Measurements from ENCODE around the gene SIGLEC15.

Gene SIGLEC15

GRCh38 chr18:45874491-45875184 lies 49.2 kb downstream of the SIGLEC15 start:
- DNase-seq (ENCODE audit: low read depth in 1 of 2, low spot score in 1 of 2) = no peak

GRCh38 chr18:45876161-45876560 lies 50.7 kb downstream of the SIGLEC15 start:
- no peak for DNase-seq (ENCODE audit: low read depth in 1 of 2, low spot score in 1 of 2)
- H3K27ac ChIP-seq (replicated peaks) = no peak overlapping the region
- no peaks in the 10 kb centered on the region for H3K27me3 ChIP-seq (ENCODE audit: insufficient read depth, poor library complexity, severe bottlenecking)
- H3K4me3 ChIP-seq (replicated peaks; ENCODE audit: insufficient read depth, low read length) = no peak overlapping the region
- TF ChIP-seq GABPA (IDR thresholded peaks at IDR 0.05; ENCODE audit: low read depth) = no peak
- no peak for TF ChIP-seq REST (IDR thresholded peaks at IDR 0.05; ENCODE audit: insufficient replicate concordance, low read depth)
- TF ChIP-seq CTCF (IDR thresholded peaks at IDR 0.05; ENCODE audit: insufficient read depth, low read length) = no peak
- no peak for TF ChIP-seq SPI1 (IDR thresholded peaks at IDR 0.05; ENCODE audit: borderline replicate concordance, low read depth)
- TF ChIP-seq POLR2AphosphoS5 (IDR thresholded peaks at IDR 0.05; ENCODE audit: low read depth) = no peak

More at GRCh38 chr18:45874491-45875184, 49.2 kb downstream of the SIGLEC15 start:
- H3K27ac ChIP-seq (replicated peaks) = no peak overlapping the region
- TF ChIP-seq POLR2AphosphoS5 (IDR thresholded peaks at IDR 0.05; ENCODE audit: low read depth) (no peak), GABPA (IDR thresholded peaks at IDR 0.05; ENCODE audit: low read depth) (no peak), SPI1 (IDR thresholded peaks at IDR 0.05; ENCODE audit: borderline replicate concordance, low read depth) (no peak), REST (IDR thresholded peaks at IDR 0.05; ENCODE audit: insufficient replicate concordance, low read depth) (no peak), CTCF (IDR thresholded peaks at IDR 0.05; ENCODE audit: insufficient read depth, low read length) (no peak)
- no peaks in the 10 kb centered on the region for H3K27me3 ChIP-seq (ENCODE audit: insufficient read depth, poor library complexity, severe bottlenecking)
- no peak overlapping the region for H3K4me3 ChIP-seq (replicated peaks; ENCODE audit: insufficient read depth, low read length)

GRCh38 chr18:45877403-45877802 lies 51.9 kb downstream of the SIGLEC15 start:
- no peak for DNase-seq (ENCODE audit: low read depth in 1 of 2, low spot score in 1 of 2)
- Histone ChIP-seq H3K27ac (replicated peaks) (no peak overlapping the region), H3K27me3 (ENCODE audit: insufficient read depth, poor library complexity, severe bottlenecking) (no peaks in the 10 kb centered on the region), H3K4me3 (replicated peaks; ENCODE audit: insufficient read depth, low read length) (no peak overlapping the region)
- TF ChIP-seq REST (IDR thresholded peaks at IDR 0.05; ENCODE audit: insufficient replicate concordance, low read depth) (no peak), SPI1 (IDR thresholded peaks at IDR 0.05; ENCODE audit: borderline replicate concordance, low read depth) (no peak), POLR2AphosphoS5 (IDR thresholded peaks at IDR 0.05; ENCODE audit: low read depth) (no peak), CTCF (IDR thresholded peaks at IDR 0.05; ENCODE audit: insufficient read depth, low read length) (no peak), GABPA (IDR thresholded peaks at IDR 0.05; ENCODE audit: low read depth) (no peak)

Data from HL-60 (cell line).